Tibial artery (tissue), 4 donors: ENCODE data around the gene VWC2L.

ENCODE experiments used
- DNase-seq, 2 donors: peaks; one replicate each; pipeline ENCODE4 v3.0.0-alpha.2; 2019
- H3K27ac ChIP-seq, 2 donors: fragments of 200-600 bp; sonication (generic) in 1 of 2; 1 replicate in 1 of 2; 2 replicates in 1 of 2; pipeline ENCODE4 v1.5.1; 2018 to 2019; ENCODE audit warnings: mild to moderate bottlenecking in 1 of 2
- H3K27me3 ChIP-seq, 2 donors: fragments of 200-600 bp; sonication (generic) in 1 of 2; one replicate each; pipeline versions ENCODE4 v1.5.1 to v1.6.0; 2016 to 2019
- H3K36me3 ChIP-seq, 3 donors: fragments of 200-600 bp; sonication (generic) in 2 of 3; one replicate each; pipeline ENCODE4 v1.5.1; 2016 to 2019; ENCODE audit warnings: mild to moderate bottlenecking in 2 of 3
- H3K4me1 ChIP-seq, 4 donors: fragments of 200-600 bp; sonication (generic) in 2 of 4; 1 replicate in 3 of 4; 2 replicates in 1 of 4; pipeline ENCODE4 v1.5.1; 2016 to 2019
- H3K4me3 ChIP-seq, 2 donors: fragments of 200-600 bp; sonication (generic) in 1 of 2; 1 replicate in 1 of 2; 2 replicates in 1 of 2; pipeline ENCODE4 v1.5.1; 2018 to 2019; ENCODE audit warnings: mild to moderate bottlenecking in 2 of 2
- H3K9me3 ChIP-seq, 3 donors: fragments of 200-600 bp; sonication (generic) in 1 of 3; one replicate each; pipeline ENCODE4 v1.5.1; 2016 to 2019
- intact Hi-C: fragments of 100-400 bp; cut with DNase I; formaldehyde crosslinking; loops from one replicate; pipeline ENCODE4 v1.15.0; 2023; ENCODE audit warnings: low total_unique reads
- TF ChIP-seq, protein P1 (sequence below), 2 experiments: fragments of 200-600 bp in 1 of 2; fragments of 450-650 bp in 1 of 2; IDR thresholded peaks; one replicate each; pipeline ENCODE4 v1.5.1; 2017 to 2019; ENCODE audit warnings: antibody characterized with exemption in 2 of 2, mild to moderate bottlenecking in 1 of 2, moderate library complexity in 1 of 2

Gene VWC2L

DNA sequence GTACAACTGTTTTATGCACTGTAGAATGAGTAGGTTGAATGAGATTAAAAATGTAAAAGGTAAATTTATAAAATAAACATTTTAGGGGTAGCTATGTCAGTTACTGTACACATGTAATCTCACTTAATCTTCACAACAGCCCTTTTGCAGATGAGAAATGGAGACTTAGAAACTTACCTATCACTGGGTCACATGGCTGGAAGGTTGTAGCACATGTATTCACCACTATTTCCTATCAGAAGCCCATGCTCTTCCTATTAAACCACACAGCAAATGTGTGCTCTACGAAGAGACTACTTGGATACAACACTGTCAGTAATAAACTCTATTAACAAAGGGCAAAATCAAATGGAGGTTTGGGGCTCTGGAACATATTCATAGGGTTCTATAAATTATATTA is 60.5 kb downstream of the VWC2L start:
- H3K27me3 ChIP-seq = no peaks in the 10 kb centered on the region
- no peak overlapping the region for H3K27ac ChIP-seq
- no peaks in the 10 kb centered on the region for H3K36me3 ChIP-seq
- H3K4me3 ChIP-seq = no peak overlapping the region
- TF ChIP-seq, protein P1, sequence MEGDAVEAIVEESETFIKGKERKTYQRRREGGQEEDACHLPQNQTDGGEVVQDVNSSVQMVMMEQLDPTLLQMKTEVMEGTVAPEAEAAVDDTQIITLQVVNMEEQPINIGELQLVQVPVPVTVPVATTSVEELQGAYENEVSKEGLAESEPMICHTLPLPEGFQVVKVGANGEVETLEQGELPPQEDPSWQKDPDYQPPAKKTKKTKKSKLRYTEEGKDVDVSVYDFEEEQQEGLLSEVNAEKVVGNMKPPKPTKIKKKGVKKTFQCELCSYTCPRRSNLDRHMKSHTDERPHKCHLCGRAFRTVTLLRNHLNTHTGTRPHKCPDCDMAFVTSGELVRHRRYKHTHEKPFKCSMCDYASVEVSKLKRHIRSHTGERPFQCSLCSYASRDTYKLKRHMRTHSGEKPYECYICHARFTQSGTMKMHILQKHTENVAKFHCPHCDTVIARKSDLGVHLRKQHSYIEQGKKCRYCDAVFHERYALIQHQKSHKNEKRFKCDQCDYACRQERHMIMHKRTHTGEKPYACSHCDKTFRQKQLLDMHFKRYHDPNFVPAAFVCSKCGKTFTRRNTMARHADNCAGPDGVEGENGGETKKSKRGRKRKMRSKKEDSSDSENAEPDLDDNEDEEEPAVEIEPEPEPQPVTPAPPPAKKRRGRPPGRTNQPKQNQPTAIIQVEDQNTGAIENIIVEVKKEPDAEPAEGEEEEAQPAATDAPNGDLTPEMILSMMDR (IDR thresholded peaks at IDR 0.05) = no peak
- H3K9me3 ChIP-seq = no peaks in the 10 kb centered on the region
- intact Hi-C loops = no loop called here
- no peak for DNase-seq
- H3K4me1 ChIP-seq = no peaks in the 10 kb centered on the region

DNA sequence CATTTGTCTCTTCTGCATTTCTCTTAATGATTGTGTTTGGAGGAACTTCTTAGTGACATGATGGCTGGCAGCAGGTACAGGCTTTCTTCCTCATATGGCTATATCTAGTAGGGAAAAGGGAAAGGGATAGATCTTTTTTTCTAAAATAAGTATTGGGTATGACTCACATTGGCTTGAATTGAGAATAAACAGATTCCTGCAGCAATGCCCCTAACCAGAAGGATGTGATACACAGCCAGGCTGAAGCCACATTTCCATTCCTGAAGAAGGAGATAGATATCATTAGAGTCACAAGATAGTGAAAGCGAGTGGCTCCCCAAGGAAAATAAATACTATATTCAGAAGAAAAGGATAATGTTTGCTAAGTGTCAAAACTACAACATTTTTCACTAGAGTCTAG is 61.1 kb downstream of the VWC2L start:
- Histone ChIP-seq H3K4me1 (no peaks in the 10 kb centered on the region), H3K27ac (no peak overlapping the region), H3K4me3 (no peak overlapping the region), H3K36me3 (no peaks in the 10 kb centered on the region), H3K9me3 (no peaks in the 10 kb centered on the region), H3K27me3 (no peaks in the 10 kb centered on the region)
- no peak for DNase-seq
- TF ChIP-seq, protein P1 (IDR thresholded peaks at IDR 0.05) = no peak
- intact Hi-C loops = no loop called here

DNA sequence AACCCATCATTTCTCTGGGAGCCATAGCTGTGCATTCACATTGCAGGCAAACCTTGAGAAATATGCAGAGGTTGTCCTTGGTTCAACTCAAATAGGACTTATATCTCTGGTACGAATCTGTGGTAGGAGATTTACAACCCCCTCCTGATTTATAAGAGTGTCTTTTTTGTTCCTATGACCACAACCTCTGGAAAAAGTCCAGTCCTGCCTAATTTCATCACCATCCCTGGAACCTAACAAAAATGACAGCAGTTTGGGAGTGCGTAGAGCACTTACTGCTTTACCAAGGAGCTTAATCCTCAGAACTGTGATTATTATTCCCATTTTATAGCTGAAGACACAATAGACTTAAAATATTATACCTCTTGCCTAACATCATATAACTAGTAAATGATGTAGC is 66.5 kb downstream of the VWC2L start:
- no peak overlapping the region for H3K27ac ChIP-seq
- H3K27me3 ChIP-seq = no peaks in the 10 kb centered on the region
- no peak for DNase-seq
- no peaks in the 10 kb centered on the region for H3K9me3 ChIP-seq
- TF ChIP-seq, protein P1 (IDR thresholded peaks at IDR 0.05) = no peak
- peaks cover 0 to 20% (median 2%) of the 10 kb centered on the region in 4 donors for H3K4me1 ChIP-seq
- no peaks in the 10 kb centered on the region for H3K36me3 ChIP-seq
- no peak overlapping the region for H3K4me3 ChIP-seq
- intact Hi-C loops = no loop called here

DNA sequence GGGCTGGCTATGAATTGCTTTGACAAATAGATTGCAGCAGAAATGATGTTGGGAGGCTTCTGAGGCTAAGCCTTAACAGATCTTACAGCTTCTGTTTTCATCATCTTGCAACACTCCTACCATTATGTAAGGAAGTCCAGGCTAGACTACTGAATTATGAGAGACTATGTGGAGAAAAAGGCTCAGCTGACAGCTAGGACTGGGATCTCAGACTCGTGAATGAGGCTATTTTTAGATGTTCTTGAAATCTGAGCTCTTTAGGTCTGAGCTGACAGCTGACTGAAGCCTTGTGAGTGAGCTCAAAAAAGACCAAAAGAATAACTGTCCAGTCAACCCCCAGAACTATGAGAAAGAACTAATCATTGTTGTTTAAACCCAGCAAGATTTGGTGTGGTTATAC is 70.3 kb downstream of the VWC2L start:
- no peaks in the 10 kb centered on the region for H3K9me3 ChIP-seq
- H3K4me1 ChIP-seq = peaks cover 0 to 36% (median 2%) of the 10 kb centered on the region in 4 donors
- H3K27ac ChIP-seq = peak overlapping the region; percentile 52 to 68
- H3K4me3 ChIP-seq = no peak overlapping the region
- H3K36me3 ChIP-seq = no peaks in the 10 kb centered on the region
- TF ChIP-seq, protein P1 (IDR thresholded peaks at IDR 0.05) = no peak
- DNase-seq = no peak
- intact Hi-C loops = no loop called here
- no peaks in the 10 kb centered on the region for H3K27me3 ChIP-seq

DNA sequence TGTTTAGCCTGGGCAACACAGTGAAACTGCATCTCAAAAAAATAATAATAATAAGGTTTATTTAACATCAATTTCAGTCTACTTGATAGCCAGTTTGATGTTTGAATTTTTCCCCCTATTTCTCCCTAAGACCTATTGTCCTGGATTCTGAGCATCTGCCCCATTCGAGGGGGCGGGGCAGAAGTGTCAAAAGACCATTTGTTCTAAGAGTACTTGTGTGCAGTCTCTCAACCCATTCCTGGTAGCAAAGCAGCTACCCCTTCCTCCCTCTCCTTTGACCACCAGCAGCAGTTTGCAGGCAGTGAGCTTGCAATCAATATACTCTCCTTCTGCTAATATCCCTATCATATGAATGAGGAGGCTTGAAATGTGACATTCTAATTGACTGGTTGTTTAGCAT is 71.9 kb downstream of the VWC2L start:
- H3K9me3 ChIP-seq = no peaks in the 10 kb centered on the region
- no peak for DNase-seq
- H3K36me3 ChIP-seq = no peaks in the 10 kb centered on the region
- TF ChIP-seq, protein P1 (IDR thresholded peaks at IDR 0.05) = no peak
- intact Hi-C loops = no loop called here
- no peaks in the 10 kb centered on the region for H3K27me3 ChIP-seq
- H3K4me3 ChIP-seq = no peak overlapping the region
- H3K4me1 ChIP-seq = peaks cover 0 to 36% (median 2%) of the 10 kb centered on the region in 4 donors
- H3K27ac ChIP-seq = no peak overlapping the region

DNA sequence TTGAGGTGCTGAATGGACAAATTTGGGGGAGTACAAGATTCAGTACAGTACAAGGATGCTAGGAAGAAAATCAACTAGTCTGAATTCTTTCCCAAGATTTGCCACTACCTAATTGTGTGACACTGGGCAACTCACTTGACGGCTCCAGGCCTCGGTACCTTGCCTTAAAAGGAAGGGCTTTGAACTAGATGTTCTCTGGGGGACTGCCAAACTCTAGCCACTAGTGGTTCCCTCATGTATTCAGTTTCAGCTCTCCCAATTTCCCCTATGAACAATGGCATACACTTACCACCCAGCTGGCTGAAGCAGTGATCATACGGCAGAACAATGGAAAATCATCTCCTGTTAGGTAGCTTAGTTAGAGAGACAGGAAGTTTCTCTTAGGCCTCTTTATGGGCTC is 73.4 kb downstream of the VWC2L start:
- DNase-seq = no peak
- Histone ChIP-seq H3K36me3 (no peaks in the 10 kb centered on the region), H3K4me3 (no peak overlapping the region), H3K4me1 (peaks cover 0 to 37% (median 2%) of the 10 kb centered on the region in 4 donors), H3K9me3 (no peaks in the 10 kb centered on the region), H3K27ac (peak overlapping the region; percentile 13 to 43), H3K27me3 (no peaks in the 10 kb centered on the region)
- intact Hi-C loops = no loop called here
- TF ChIP-seq, protein P1 (IDR thresholded peaks at IDR 0.05) = no peak
